ENCODE data around the gene PROZ.
"Not testable (repeated sequence)": the region's sequence is repeated elsewhere in the genome, so short reads cannot be mapped to it uniquely, and the experiment has no call there.

Gene PROZ

GRCh38 chr13:113157929-113158747 is at the start of gene PROZ:
PROZ (plus strand) TSS chr13:113158648; CDS start chr13:113158661, 13 bp downstream.
- H3K9ac ChIP-seq (ENCODE audit: low read depth in 1 of 2, low read length in 2 of 2) = no peak within 1 kb of the TSS
- H3K27me3 ChIP-seq (ENCODE audit: control insufficient read depth in 1 of 2, insufficient read depth in 2 of 2, low read length in 2 of 2) = peaks cover 9% of the 10 kb centered on the region in 2 donors
- H3K4me1 ChIP-seq (ENCODE audit: control insufficient read depth in 1 of 2, insufficient read depth in 2 of 2, low read length in 2 of 2) = peaks cover 7 to 12% of the 10 kb centered on the region in 2 donors
- no peak within 1 kb of the TSS for H3K4me3 ChIP-seq (ENCODE audit: low read depth in 1 of 2, low read length in 2 of 2)
- no peak within 1 kb of the TSS for H3K27ac ChIP-seq (ENCODE audit: low read depth, low read length)
- no peaks in the 10 kb centered on the region for H3K9me3 ChIP-seq (ENCODE audit: control insufficient read depth in 1 of 2, low read length in 2 of 2)
- no peaks in the 10 kb centered on the region for H3K36me3 ChIP-seq (ENCODE audit: control insufficient read depth in 1 of 2, insufficient read depth in 2 of 2, low read length in 2 of 2)

- H3K4me1 ChIP-seq (ENCODE audit: control insufficient read depth in 1 of 2, insufficient read depth in 2 of 2, low read length in 2 of 2) = peaks cover 4 to 10% of the 10 kb centered on the region in 2 donors
- no peaks in the 10 kb centered on the region for H3K9me3 ChIP-seq (ENCODE audit: control insufficient read depth in 1 of 2, low read length in 2 of 2)
- no peak overlapping the region for H3K9ac ChIP-seq (ENCODE audit: low read depth in 1 of 2, low read length in 2 of 2)
- H3K4me3 ChIP-seq (ENCODE audit: low read depth in 1 of 2, low read length in 2 of 2) = no peak overlapping the region
- H3K27me3 ChIP-seq (ENCODE audit: control insufficient read depth in 1 of 2, insufficient read depth in 2 of 2, low read length in 2 of 2) = peaks cover 12 to 24% of the 10 kb centered on the region in 2 donors
- no peak overlapping the region for H3K27ac ChIP-seq (ENCODE audit: low read depth, low read length)
- no peaks in the 10 kb centered on the region for H3K36me3 ChIP-seq (ENCODE audit: control insufficient read depth in 1 of 2, insufficient read depth in 2 of 2, low read length in 2 of 2)
These were observed 49.0 kb upstream of the PROZ start for GRCh38 chr13:113109151-113110047.

- H3K4me3 ChIP-seq (ENCODE audit: low read depth in 1 of 2, low read length in 2 of 2) = peak overlapping the region; percentile 29 to 36
- H3K36me3 ChIP-seq (ENCODE audit: control insufficient read depth in 1 of 2, insufficient read depth in 2 of 2, low read length in 2 of 2) = no peaks in the 10 kb centered on the region
- H3K4me1 ChIP-seq (ENCODE audit: control insufficient read depth in 1 of 2, insufficient read depth in 2 of 2, low read length in 2 of 2) = peaks cover 4 to 7% of the 10 kb centered on the region in 2 donors
- no peak overlapping the region for H3K27ac ChIP-seq (ENCODE audit: low read depth, low read length)
- H3K27me3 ChIP-seq (ENCODE audit: control insufficient read depth in 1 of 2, insufficient read depth in 2 of 2, low read length in 2 of 2) = peaks cover 12 to 24% of the 10 kb centered on the region in 2 donors
- H3K9me3 ChIP-seq (ENCODE audit: control insufficient read depth in 1 of 2, low read length in 2 of 2) = no peaks in the 10 kb centered on the region
- no peak overlapping the region for H3K9ac ChIP-seq (ENCODE audit: low read depth in 1 of 2, low read length in 2 of 2)
These were observed 48.2 kb upstream of the PROZ start for GRCh38 chr13:113110048-113110851.

- peaks cover under 1 to 2% of the 10 kb centered on the region in 2 donors for H3K4me1 ChIP-seq (ENCODE audit: control insufficient read depth in 1 of 2, insufficient read depth in 2 of 2, low read length in 2 of 2)
- peak overlapping the region; percentile 29 to 36 for H3K4me3 ChIP-seq (ENCODE audit: low read depth in 1 of 2, low read length in 2 of 2)
- no peak overlapping the region for H3K9ac ChIP-seq (ENCODE audit: low read depth in 1 of 2, low read length in 2 of 2)
- H3K27me3 ChIP-seq (ENCODE audit: control insufficient read depth in 1 of 2, insufficient read depth in 2 of 2, low read length in 2 of 2) = peaks cover 12 to 24% of the 10 kb centered on the region in 2 donors
- no peak overlapping the region for H3K27ac ChIP-seq (ENCODE audit: low read depth, low read length)
- H3K36me3 ChIP-seq (ENCODE audit: control insufficient read depth in 1 of 2, insufficient read depth in 2 of 2, low read length in 2 of 2) = no peaks in the 10 kb centered on the region
- H3K9me3 ChIP-seq (ENCODE audit: control insufficient read depth in 1 of 2, low read length in 2 of 2) = no peaks in the 10 kb centered on the region
These were observed 47.6 kb upstream of the PROZ start for GRCh38 chr13:113110852-113111315.

GRCh38 chr13:113111821-113112220 is 46.6 kb upstream of the PROZ start:
- not testable (repeated sequence) for H3K36me3 ChIP-seq (ENCODE audit: control insufficient read depth in 1 of 2, insufficient read depth in 2 of 2, low read length in 2 of 2); H3K9me3 ChIP-seq (ENCODE audit: control insufficient read depth in 1 of 2, low read length in 2 of 2); H3K9ac ChIP-seq (ENCODE audit: low read depth in 1 of 2, low read length in 2 of 2); H3K4me3 ChIP-seq (ENCODE audit: low read depth in 1 of 2, low read length in 2 of 2); H3K27ac ChIP-seq (ENCODE audit: low read depth, low read length); H3K4me1 ChIP-seq (ENCODE audit: control insufficient read depth in 1 of 2, insufficient read depth in 2 of 2, low read length in 2 of 2)
- peaks cover 12 to 24% of the 10 kb centered on the region in 2 donors for H3K27me3 ChIP-seq (ENCODE audit: control insufficient read depth in 1 of 2, insufficient read depth in 2 of 2, low read length in 2 of 2)

- not testable (repeated sequence) for H3K4me1 ChIP-seq (ENCODE audit: control insufficient read depth in 1 of 2, insufficient read depth in 2 of 2, low read length in 2 of 2); H3K4me3 ChIP-seq (ENCODE audit: low read depth in 1 of 2, low read length in 2 of 2); H3K36me3 ChIP-seq (ENCODE audit: control insufficient read depth in 1 of 2, insufficient read depth in 2 of 2, low read length in 2 of 2); H3K9me3 ChIP-seq (ENCODE audit: control insufficient read depth in 1 of 2, low read length in 2 of 2); H3K9ac ChIP-seq (ENCODE audit: low read depth in 1 of 2, low read length in 2 of 2); H3K27ac ChIP-seq (ENCODE audit: low read depth, low read length)
- peaks cover 12 to 24% of the 10 kb centered on the region in 2 donors for H3K27me3 ChIP-seq (ENCODE audit: control insufficient read depth in 1 of 2, insufficient read depth in 2 of 2, low read length in 2 of 2)
These were observed 46.0 kb upstream of the PROZ start for GRCh38 chr13:113112475-113112874.

GRCh38 chr13:113112893-113113845 is 45.3 kb upstream of the PROZ start:
- Histone ChIP-seq H3K27me3 (ENCODE audit: control insufficient read depth in 1 of 2, insufficient read depth in 2 of 2, low read length in 2 of 2) (peaks cover 12 to 24% of the 10 kb centered on the region in 2 donors), H3K9ac (ENCODE audit: low read depth in 1 of 2, low read length in 2 of 2) (no peak overlapping the region), H3K36me3 (ENCODE audit: control insufficient read depth in 1 of 2, insufficient read depth in 2 of 2, low read length in 2 of 2) (no peaks in the 10 kb centered on the region), H3K4me1 (ENCODE audit: control insufficient read depth in 1 of 2, insufficient read depth in 2 of 2, low read length in 2 of 2) (no peaks in the 10 kb centered on the region), H3K4me3 (ENCODE audit: low read depth in 1 of 2, low read length in 2 of 2) (no peak overlapping the region), H3K27ac (ENCODE audit: low read depth, low read length) (no peak overlapping the region), H3K9me3 (ENCODE audit: control insufficient read depth in 1 of 2, low read length in 2 of 2) (no peaks in the 10 kb centered on the region)

- no peak overlapping the region for H3K27ac ChIP-seq (ENCODE audit: low read depth, low read length)
- no peak overlapping the region for H3K4me3 ChIP-seq (ENCODE audit: low read depth in 1 of 2, low read length in 2 of 2)
- no peaks in the 10 kb centered on the region for H3K36me3 ChIP-seq (ENCODE audit: control insufficient read depth in 1 of 2, insufficient read depth in 2 of 2, low read length in 2 of 2)
- H3K4me1 ChIP-seq (ENCODE audit: control insufficient read depth in 1 of 2, insufficient read depth in 2 of 2, low read length in 2 of 2) = no peaks in the 10 kb centered on the region
- no peaks in the 10 kb centered on the region for H3K9me3 ChIP-seq (ENCODE audit: control insufficient read depth in 1 of 2, low read length in 2 of 2)
- H3K27me3 ChIP-seq (ENCODE audit: control insufficient read depth in 1 of 2, insufficient read depth in 2 of 2, low read length in 2 of 2) = peaks cover 12 to 24% of the 10 kb centered on the region in 2 donors
- H3K9ac ChIP-seq (ENCODE audit: low read depth in 1 of 2, low read length in 2 of 2) = no peak overlapping the region
These were observed 44.6 kb upstream of the PROZ start for GRCh38 chr13:113113846-113114271.

All from duodenal mucosa (tissue), 2 donors.